Bronchial epithelial cell (primary cell): Measurements from ENCODE around the gene CORO2B. TPM values are rescaled to one million over a fixed set of nuclear protein-coding genes. Genes with fewer than 3 reads are reported as not detected.

Experiments used
- DNase-seq: peaks from one replicate; pipeline ENCODE4 v3.0.0-alpha.2; 2010; ENCODE audit warnings: low read depth
- FAIRE-seq: peaks from 2 replicates; lab custom pipeline; 2011; peaks lifted over from hg19 to GRCh38; lab: Jason Lieb, UNC
- H3K27me3 ChIP-seq: 2 replicates; pipeline ENCODE4 v1.5.1; 2011; ENCODE audit warnings: low read length; ENCODE audit not compliant: control insufficient read depth, insufficient read depth
- H3K36me3 ChIP-seq: 2 replicates; pipeline ENCODE4 v1.5.1; 2011; ENCODE audit warnings: low read length; ENCODE audit not compliant: control insufficient read depth, insufficient read depth
- H3K4me3 ChIP-seq: 2 replicates; pipeline ENCODE4 v1.5.1; 2011; ENCODE audit warnings: mild to moderate bottlenecking, low read depth, low read length, control low read depth
- CTCF ChIP-seq: IDR thresholded peaks from 2 replicates; pipeline ENCODE4 v1.5.1; 2011; ENCODE audit warnings: mild to moderate bottlenecking, moderate library complexity, low read length, control low read depth, inconsistent platforms; ENCODE audit not compliant: insufficient read depth, severe bottlenecking
- total RNA-seq: library from RNA; depleted of rRNA; stranded (reverse); fragments of >200 nt; gene quantifications from 2 replicates; pipeline ENCODE4 v1.2.1, GENCODE V29; 2014

CORO2B gene
- total RNA-seq, 1 donor from 2014 or later = under 0.01 TPM

- no peaks in the 10 kb centered on the region for H3K27me3 ChIP-seq
- DNase-seq (no peak), FAIRE-seq (no peak)
- no peak overlapping the region for H3K4me3 ChIP-seq
- no peak for TF ChIP-seq CTCF
- no peaks in the 10 kb centered on the region for H3K36me3 ChIP-seq
Measured at GRCh38 chr15:68553314-68553993, 25.3 kb upstream of the CORO2B start.

- H3K36me3 ChIP-seq = no peaks in the 10 kb centered on the region
- DNase-seq = peak; percentile 53
- no peaks in the 10 kb centered on the region for H3K27me3 ChIP-seq
- TF ChIP-seq CTCF = peak; percentile 82
- H3K4me3 ChIP-seq = no peak overlapping the region
- FAIRE-seq = peak; percentile 84
Measured at GRCh38 chr15:68553994-68554720, 24.6 kb upstream of the CORO2B start.

- no peak for TF ChIP-seq CTCF
- DNase-seq (no peak), FAIRE-seq (no peak)
- no peak overlapping the region for H3K4me3 ChIP-seq
- H3K27me3 ChIP-seq = no peaks in the 10 kb centered on the region
- H3K36me3 ChIP-seq = no peaks in the 10 kb centered on the region
Measured at GRCh38 chr15:68554721-68555678, 23.8 kb upstream of the CORO2B start.

GRCh38 chr15:68555679-68556037, 23.1 kb upstream of the CORO2B start:
- DNase-seq (no peak), FAIRE-seq (no peak)
- no peaks in the 10 kb centered on the region for H3K36me3 ChIP-seq
- H3K4me3 ChIP-seq = no peak overlapping the region
- TF ChIP-seq CTCF = no peak
- no peaks in the 10 kb centered on the region for H3K27me3 ChIP-seq

GRCh38 chr15:68556139-68556990, 22.4 kb upstream of the CORO2B start:
- no peaks in the 10 kb centered on the region for H3K36me3 ChIP-seq
- FAIRE-seq (no peak), DNase-seq (no peak)
- H3K27me3 ChIP-seq = no peaks in the 10 kb centered on the region
- no peak for TF ChIP-seq CTCF
- no peak overlapping the region for H3K4me3 ChIP-seq
